ENCODE results near the gene HOXD13. TPM values are rescaled to one million over a fixed set of nuclear protein-coding genes. Genes with fewer than 3 reads are reported as not detected.

The HOXD13 gene
- total RNA-seq, 1 experiment from 2014 or later = not detected

GRCh38 chr2:176125772-176126054, 33.2 kb downstream of the HOXD13 start:
- intact Hi-C loops (cut with micrococcal nuclease) = loop anchor here (2.0 to 5.0 kb wide), 2 partner anchors 1023 to 1037 kb away; no protein-coding TSS in a partner anchor
- BruUV-seq (replicated peaks) = no TSS peak
- H3K4me1 Mint-ChIP-seq (ENCODE audit: insufficient read depth, unreplicated experiment) = no peaks in the 10 kb centered on the region
- no peak for TF ChIP-seq CTCF (IDR thresholded peaks at IDR 0.05; ENCODE audit: unreplicated experiment)
- no peak for DNase-seq (ENCODE audit: unreplicated experiment)
- no peak overlapping the region for H3K4me3 Mint-ChIP-seq (ENCODE audit: unreplicated experiment)
- no peaks in the 10 kb centered on the region for H3K36me3 Mint-ChIP-seq (ENCODE audit: insufficient read depth, unreplicated experiment)
- H3K9me3 Mint-ChIP-seq (ENCODE audit: unreplicated experiment) = no peaks in the 10 kb centered on the region
- peaks cover 13% of the 10 kb centered on the region for H3K27me3 Mint-ChIP-seq (ENCODE audit: insufficient read depth, unreplicated experiment)
- ChIA-PET CTCF (interaction anchor here (0.5 to 4.4 kb wide), 14 partner anchors 8 to 1035 kb away, joined by 3 to 100 read pairs (median 16); no protein-coding TSS in a partner anchor), POLR2A (interaction anchor here (0.6 kb wide), 1 partner anchor 1012 kb away, joined by 3 read pairs; no protein-coding TSS in a partner anchor)
- no peak overlapping the region for H3K27ac Mint-ChIP-seq (ENCODE audit: low read depth, unreplicated experiment)

GRCh38 chr2:176126929-176127773, 34.6 kb downstream of the HOXD13 start:
- CTCF ChIA-PET = interaction anchor here (0.6 to 4.4 kb wide), 71 partner anchors 10 to 1631 kb away, joined by 3 to 100 read pairs (median 4); partner anchors contain the start of gene HOXD10

GRCh38 chr2:176127774-176128072, 35.2 kb downstream of the HOXD13 start:
- H3K27me3 Mint-ChIP-seq (ENCODE audit: insufficient read depth, unreplicated experiment) = peaks cover 11% of the 10 kb centered on the region
- no TSS peak for BruUV-seq (replicated peaks)
- DNase-seq (ENCODE audit: unreplicated experiment) = no peak
- H3K36me3 Mint-ChIP-seq (ENCODE audit: insufficient read depth, unreplicated experiment) = no peaks in the 10 kb centered on the region
- no peak overlapping the region for H3K4me3 Mint-ChIP-seq (ENCODE audit: unreplicated experiment)
- intact Hi-C loops (cut with micrococcal nuclease) = loop anchor here (1.0 to 5.0 kb wide), 4 partner anchors 525 to 1035 kb away; no protein-coding TSS in a partner anchor
- no peaks in the 10 kb centered on the region for H3K9me3 Mint-ChIP-seq (ENCODE audit: unreplicated experiment)
- ChIA-PET POLR2A (interaction anchor here (1.6 to 2.7 kb wide), 3 partner anchors 524 to 1021 kb away, joined by 4 to 13 read pairs (median 7); no protein-coding TSS in a partner anchor), CTCF (interaction anchor here (0.6 to 4.4 kb wide), 40 partner anchors 9 to 1631 kb away, joined by 3 to 100 read pairs (median 5); partner anchors contain the start of gene HOXD10)
- no peak overlapping the region for H3K27ac Mint-ChIP-seq (ENCODE audit: low read depth, unreplicated experiment)
- H3K4me1 Mint-ChIP-seq (ENCODE audit: insufficient read depth, unreplicated experiment) = no peaks in the 10 kb centered on the region
- no peak for TF ChIP-seq CTCF (IDR thresholded peaks at IDR 0.05; ENCODE audit: unreplicated experiment)

More at GRCh38 chr2:176126929-176127773, 34.6 kb downstream of the HOXD13 start:
- H3K27me3 Mint-ChIP-seq (ENCODE audit: insufficient read depth, unreplicated experiment) = peaks cover 11% of the 10 kb centered on the region
- no peak overlapping the region for H3K27ac Mint-ChIP-seq (ENCODE audit: low read depth, unreplicated experiment)
- H3K4me1 Mint-ChIP-seq (ENCODE audit: insufficient read depth, unreplicated experiment) = no peaks in the 10 kb centered on the region
- no peaks in the 10 kb centered on the region for H3K9me3 Mint-ChIP-seq (ENCODE audit: unreplicated experiment)
- DNase-seq (ENCODE audit: unreplicated experiment) = peak; percentile 63
- peak; percentile 76 for TF ChIP-seq CTCF (IDR thresholded peaks at IDR 0.05; ENCODE audit: unreplicated experiment)
- POLR2A ChIA-PET = interaction anchor here (1.1 to 2.7 kb wide), 5 partner anchors 16 to 1021 kb away, joined by 3 to 13 read pairs (median 4); no protein-coding TSS in a partner anchor
- BruUV-seq (replicated peaks) = no TSS peak
- H3K4me3 Mint-ChIP-seq (ENCODE audit: unreplicated experiment) = no peak overlapping the region
- intact Hi-C loops (cut with micrococcal nuclease) = loop anchor here (1.0 to 5.0 kb wide), 4 partner anchors 525 to 1035 kb away; no protein-coding TSS in a partner anchor
- H3K36me3 Mint-ChIP-seq (ENCODE audit: insufficient read depth, unreplicated experiment) = no peaks in the 10 kb centered on the region
